HepG2 (cell line): ENCODE measurements around the gene ZNF813. TPM values are rescaled to one million over a fixed set of nuclear protein-coding genes. Genes with fewer than 3 reads are reported as not detected.

Source experiments
- ASH2L ChIP-seq: fragments of 300-600, 200-600 bp; sonication (generic); IDR thresholded peaks from 2 replicates; pipeline ENCODE4 v1.7.0; 2017; ENCODE audit warnings: low read depth, mild to moderate bottlenecking, moderate library complexity, mixed read lengths, low read length; ENCODE audit not compliant: insufficient read length
- BRD4 ChIP-seq: sonication (generic); formaldehyde crosslinking; IDR thresholded peaks from 2 replicates; pipeline ENCODE4 v1.4.0; 2020; ENCODE audit warnings: missing genetic modification reagents
- CENPX ChIP-seq: sonication (generic); formaldehyde crosslinking; IDR thresholded peaks from 2 replicates; pipeline ENCODE4 v1.9.0; 2021; ENCODE audit warnings: mild to moderate bottlenecking, missing genetic modification reagents, moderate library complexity
- EZH2 ChIP-seq: conservative IDR thresholded peaks from 2 replicates; pipeline ENCODE4 v1.6.1; 2012; ENCODE audit warnings: mild to moderate bottlenecking, low read depth, low read length, moderate library complexity
- FOXK1 ChIP-seq: sonication (generic); formaldehyde crosslinking; IDR thresholded peaks from 2 replicates; pipeline ENCODE4 v1.4.0; 2020; ENCODE audit warnings: low read depth, missing genetic modification reagents, borderline replicate concordance
- GATAD2A ChIP-seq: IDR thresholded peaks from 2 replicates; pipeline ENCODE4 v1.6.1; 2016
- NCOA2 ChIP-seq: sonication (generic); formaldehyde crosslinking; IDR thresholded peaks from 2 replicates; pipeline ENCODE4 v1.8.0; 2022; ENCODE audit warnings: inconsistent platforms
- NFRKB ChIP-seq: fragments of 450-650 bp; IDR thresholded peaks from 2 replicates; pipeline ENCODE4 v1.6.1; 2017
- ONECUT2 ChIP-seq: sonication (generic); formaldehyde crosslinking; IDR thresholded peaks from 2 replicates; pipeline ENCODE4 v1.4.0; 2020; ENCODE audit warnings: missing genetic modification reagents
- SALL1 ChIP-seq: sonication (generic); formaldehyde crosslinking; IDR thresholded peaks from 2 replicates; pipeline ENCODE4 v1.8.0; 2022; ENCODE audit warnings: mild to moderate bottlenecking, missing genetic modification reagents
- SP4 ChIP-seq: sonication (generic); formaldehyde crosslinking; IDR thresholded peaks from 2 replicates; pipeline ENCODE4 v1.8.1; 2023; ENCODE audit warnings: mild to moderate bottlenecking, missing genetic modification reagents
- SRF ChIP-seq: IDR thresholded peaks from 2 replicates; pipeline ENCODE4 v1.6.1; 2011; ENCODE audit warnings: mild to moderate bottlenecking, low read depth, low read length, moderate library complexity
- U2AF2 ChIP-seq: fragments of 200-400 bp; formaldehyde crosslinking; IDR thresholded peaks from 2 replicates; pipeline ENCODE4 v1.6.1; 2017; ENCODE audit warnings: low read depth, mild to moderate bottlenecking, low read length
- USF2 ChIP-seq, 2 experiments: sonication (generic) in 1 of 2; formaldehyde crosslinking in 1 of 2; IDR thresholded peaks; 2 replicates each; pipeline versions ENCODE4 v1.5.1 to v1.6.1; 2011 to 2020; ENCODE audit warnings: borderline replicate concordance in 1 of 2, low read depth in 1 of 2, low read length in 1 of 2, mild to moderate bottlenecking in 1 of 2, missing genetic modification reagents in 1 of 2, moderate library complexity in 1 of 2
- ZBTB14 ChIP-seq: sonication (generic); formaldehyde crosslinking; IDR thresholded peaks from 2 replicates; pipeline ENCODE4 v1.4.0; 2020; ENCODE audit warnings: missing genetic modification reagents
- ZBTB7A ChIP-seq: sonication (generic); formaldehyde crosslinking; IDR thresholded peaks from 2 replicates; pipeline ENCODE4 v1.8.0; 2022; ENCODE audit warnings: mild to moderate bottlenecking, missing genetic modification reagents
- ZFP36L2 ChIP-seq: sonication (generic); formaldehyde crosslinking; IDR thresholded peaks from 2 replicates; pipeline ENCODE4 v1.4.0; 2020; ENCODE audit warnings: missing genetic modification reagents
- ZFP41 ChIP-seq: sonication (generic); formaldehyde crosslinking; IDR thresholded peaks from 2 replicates; pipeline ENCODE4 v1.4.0; 2020; ENCODE audit warnings: mild to moderate bottlenecking, missing genetic modification reagents, borderline replicate concordance
- ZNF460 ChIP-seq: sonication (generic); formaldehyde crosslinking; IDR thresholded peaks from 2 replicates; pipeline ENCODE4 v1.5.1; 2020; ENCODE audit warnings: missing genetic modification reagents, mild to moderate bottlenecking, borderline replicate concordance
- ZNF530 ChIP-seq: sonication (generic); formaldehyde crosslinking; IDR thresholded peaks from 2 replicates; pipeline ENCODE4 v1.5.0; 2020; ENCODE audit warnings: low read depth, mild to moderate bottlenecking, missing genetic modification reagents
- ZNF552 ChIP-seq: sonication (generic); formaldehyde crosslinking; IDR thresholded peaks from 2 replicates; pipeline ENCODE4 v1.9.0; 2022; ENCODE audit warnings: missing genetic modification reagents, mild to moderate bottlenecking, borderline replicate concordance
- ZNF562 ChIP-seq: sonication (generic); formaldehyde crosslinking; IDR thresholded peaks from 2 replicates; pipeline ENCODE4 v1.8.0; 2022; ENCODE audit warnings: missing genetic modification reagents, borderline replicate concordance
- ZNF687 ChIP-seq: sonication (generic); formaldehyde crosslinking; IDR thresholded peaks from 2 replicates; pipeline ENCODE4 v1.5.1; 2020; ENCODE audit warnings: mild to moderate bottlenecking, missing genetic modification reagents, moderate library complexity
- ZNF839 ChIP-seq: sonication (generic); formaldehyde crosslinking; IDR thresholded peaks from 2 replicates; pipeline ENCODE4 v1.4.0; 2020; ENCODE audit warnings: missing genetic modification reagents, mild to moderate bottlenecking, borderline replicate concordance
- polyA plus RNA-seq, 8 experiments: library from polyadenylated mRNA; depleted of rRNA in 3 of 8; stranded (reverse) in 7 of 8; unstranded in 1 of 8; fragments of >200 nt; fragmentation: Illumina TruSeq in 4 of 8; extraction: Trizol in 4 of 8; gene quantifications; 2 replicates each; pipeline versions ENCODE4 v1.2.1 to v1.2.3, GENCODE V29; 2011 to 2016; ENCODE audit warnings: low read depth in 4 of 8, missing spikeins in 1 of 8, mixed read lengths in 1 of 8; ENCODE audit not compliant: insufficient read depth in 1 of 8
- total RNA-seq, 5 experiments: library from RNA; depleted of rRNA; stranded (reverse); fragments of >200 nt; fragmentation: Illumina TruSeq; extraction: Trizol; gene quantifications; 2 replicates each; pipeline ENCODE4 v1.2.3, GENCODE V29; 2016; ENCODE audit warnings: low read depth in 1 of 5

ZNF813 gene
- total and polyA plus RNA-seq, 2 of the 13 experiments (the other 11 are each of a cell fraction or from before 2014, with no cell fraction given): 2.1 to 8.9 TPM

- no peak for TF ChIP-seq EZH2
- TF ChIP-seq ASH2L: no peak
- TF ChIP-seq ZNF839: no peak
- TF ChIP-seq SP4 (CRISPR knock-in tag): no peak
- no peak for TF ChIP-seq ONECUT2 (CRISPR knock-in tag)
- peak; percentile 55 for TF ChIP-seq ZNF687 (CRISPR knock-in tag)
- TF ChIP-seq CENPX (CRISPR knock-in tag): no peak
- TF ChIP-seq ZFP36L2 (CRISPR knock-in tag): no peak
- TF ChIP-seq USF2 (IDR thresholded peaks at IDR 0.05; ENCODE audit: low read depth, low read length): no peak
- TF ChIP-seq USF2 (CRISPR knock-in tag; IDR thresholded peaks at IDR 0.05; ENCODE audit: borderline replicate concordance): no peak
- TF ChIP-seq ZNF552 (CRISPR knock-in tag): no peak
- no peak for TF ChIP-seq NCOA2
- TF ChIP-seq BRD4: no peak
- TF ChIP-seq U2AF2: no peak
- TF ChIP-seq ZNF562 (CRISPR knock-in tag): no peak
- no peak for TF ChIP-seq ZBTB14 (CRISPR knock-in tag)
- TF ChIP-seq ZFP41 (CRISPR knock-in tag): no peak
- TF ChIP-seq ZNF460: no peak
- TF ChIP-seq GATAD2A (CRISPR knock-in tag): no peak
- no peak for TF ChIP-seq FOXK1
- peak; percentile 21; the same call in 1 of the 2 replicates for TF ChIP-seq SALL1 (CRISPR knock-in tag)
- no peak for TF ChIP-seq ZNF530 (CRISPR knock-in tag)
- TF ChIP-seq SRF: no peak
- TF ChIP-seq NFRKB: no peak
- TF ChIP-seq ZBTB7A (CRISPR knock-in tag): no peak
Observed at GRCh38 chr19:53545271-53546065, 77.9 kb downstream of the ZNF813 start (continued).
